ENCODE data around the gene FRAT1. TPM values are rescaled to one million over a fixed set of nuclear protein-coding genes. Genes with fewer than 3 reads are reported as not detected.
A peak's percentile ranks its signal among the peaks of the same experiment; 100 is the strongest.

The FRAT1 gene
- total and polyA plus RNA-seq, 10 of the 15 experiments (the other 5 are each of a cell fraction or from before 2014, with no cell fraction given) = 0.07 to 0.73 (median 0.26) TPM

GRCh38 chr10:97318772-97319651 is at the start of gene FRAT1 (continued):
- TF ChIP-seq, protein P1, sequence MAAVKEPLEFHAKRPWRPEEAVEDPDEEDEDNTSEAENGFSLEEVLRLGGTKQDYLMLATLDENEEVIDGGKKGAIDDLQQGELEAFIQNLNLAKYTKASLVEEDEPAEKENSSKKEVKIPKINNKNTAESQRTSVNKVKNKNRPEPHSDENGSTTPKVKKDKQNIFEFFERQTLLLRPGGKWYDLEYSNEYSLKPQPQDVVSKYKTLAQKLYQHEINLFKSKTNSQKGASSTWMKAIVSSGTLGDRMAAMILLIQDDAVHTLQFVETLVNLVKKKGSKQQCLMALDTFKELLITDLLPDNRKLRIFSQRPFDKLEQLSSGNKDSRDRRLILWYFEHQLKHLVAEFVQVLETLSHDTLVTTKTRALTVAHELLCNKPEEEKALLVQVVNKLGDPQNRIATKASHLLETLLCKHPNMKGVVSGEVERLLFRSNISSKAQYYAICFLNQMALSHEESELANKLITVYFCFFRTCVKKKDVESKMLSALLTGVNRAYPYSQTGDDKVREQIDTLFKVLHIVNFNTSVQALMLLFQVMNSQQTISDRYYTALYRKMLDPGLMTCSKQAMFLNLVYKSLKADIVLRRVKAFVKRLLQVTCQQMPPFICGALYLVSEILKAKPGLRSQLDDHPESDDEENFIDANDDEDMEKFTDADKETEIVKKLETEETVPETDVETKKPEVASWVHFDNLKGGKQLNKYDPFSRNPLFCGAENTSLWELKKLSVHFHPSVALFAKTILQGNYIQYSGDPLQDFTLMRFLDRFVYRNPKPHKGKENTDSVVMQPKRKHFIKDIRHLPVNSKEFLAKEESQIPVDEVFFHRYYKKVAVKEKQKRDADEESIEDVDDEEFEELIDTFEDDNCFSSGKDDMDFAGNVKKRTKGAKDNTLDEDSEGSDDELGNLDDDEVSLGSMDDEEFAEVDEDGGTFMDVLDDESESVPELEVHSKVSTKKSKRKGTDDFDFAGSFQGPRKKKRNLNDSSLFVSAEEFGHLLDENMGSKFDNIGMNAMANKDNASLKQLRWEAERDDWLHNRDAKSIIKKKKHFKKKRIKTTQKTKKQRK (IDR thresholded peaks at IDR 0.05; ENCODE audit: low read depth, low read length) = no peak
- no peak for TF ChIP-seq MTA3 (IDR thresholded peaks at IDR 0.05; ENCODE audit: borderline replicate concordance, low read length)
- TF ChIP-seq MYB (IDR thresholded peaks at IDR 0.05; ENCODE audit: borderline replicate concordance, low read depth, low read length) = no peak
- TF ChIP-seq CBFB (IDR thresholded peaks at IDR 0.05; ENCODE audit: low read depth) = peak; percentile 50; the same call in 1 of the 2 replicates
- TF ChIP-seq SMC3 (IDR thresholded peaks at IDR 0.05; ENCODE audit: borderline replicate concordance, low read length) = no peak
- no peak for TF ChIP-seq ZZZ3 (IDR thresholded peaks at IDR 0.05; ENCODE audit: control insufficient read depth, insufficient read length, low read depth)
- TF ChIP-seq KLF5 (IDR thresholded peaks at IDR 0.05; ENCODE audit: partially characterized antibody) = peak; percentile 99
- TF ChIP-seq SPI1 (IDR thresholded peaks at IDR 0.05; ENCODE audit: borderline replicate concordance, insufficient read depth, low read depth, low read length) = 0 out of 2 replicates have a peak, but pooled peaks have one; percentile 12
- 0 out of 2 replicates have a peak, but pooled peaks have one; percentile 89 for TF ChIP-seq STAT1 (conservative IDR thresholded peaks at IDR 0.05)
- TF ChIP-seq SREBF1 (IDR thresholded peaks at IDR 0.05; ENCODE audit: low read length) = peak; percentile 96
- peak; percentile 90 for TF ChIP-seq LARP7 (IDR thresholded peaks at IDR 0.05)
- TF ChIP-seq, protein P2, sequence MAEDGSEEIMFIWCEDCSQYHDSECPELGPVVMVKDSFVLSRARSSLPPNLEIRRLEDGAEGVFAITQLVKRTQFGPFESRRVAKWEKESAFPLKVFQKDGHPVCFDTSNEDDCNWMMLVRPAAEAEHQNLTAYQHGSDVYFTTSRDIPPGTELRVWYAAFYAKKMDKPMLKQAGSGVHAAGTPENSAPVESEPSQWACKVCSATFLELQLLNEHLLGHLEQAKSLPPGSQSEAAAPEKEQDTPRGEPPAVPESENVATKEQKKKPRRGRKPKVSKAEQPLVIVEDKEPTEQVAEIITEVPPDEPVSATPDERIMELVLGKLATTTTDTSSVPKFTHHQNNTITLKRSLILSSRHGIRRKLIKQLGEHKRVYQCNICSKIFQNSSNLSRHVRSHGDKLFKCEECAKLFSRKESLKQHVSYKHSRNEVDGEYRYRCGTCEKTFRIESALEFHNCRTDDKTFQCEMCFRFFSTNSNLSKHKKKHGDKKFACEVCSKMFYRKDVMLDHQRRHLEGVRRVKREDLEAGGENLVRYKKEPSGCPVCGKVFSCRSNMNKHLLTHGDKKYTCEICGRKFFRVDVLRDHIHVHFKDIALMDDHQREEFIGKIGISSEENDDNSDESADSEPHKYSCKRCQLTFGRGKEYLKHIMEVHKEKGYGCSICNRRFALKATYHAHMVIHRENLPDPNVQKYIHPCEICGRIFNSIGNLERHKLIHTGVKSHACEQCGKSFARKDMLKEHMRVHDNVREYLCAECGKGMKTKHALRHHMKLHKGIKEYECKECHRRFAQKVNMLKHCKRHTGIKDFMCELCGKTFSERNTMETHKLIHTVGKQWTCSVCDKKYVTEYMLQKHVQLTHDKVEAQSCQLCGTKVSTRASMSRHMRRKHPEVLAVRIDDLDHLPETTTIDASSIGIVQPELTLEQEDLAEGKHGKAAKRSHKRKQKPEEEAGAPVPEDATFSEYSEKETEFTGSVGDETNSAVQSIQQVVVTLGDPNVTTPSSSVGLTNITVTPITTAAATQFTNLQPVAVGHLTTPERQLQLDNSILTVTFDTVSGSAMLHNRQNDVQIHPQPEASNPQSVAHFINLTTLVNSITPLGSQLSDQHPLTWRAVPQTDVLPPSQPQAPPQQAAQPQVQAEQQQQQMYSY (CRISPR knock-in tag; IDR thresholded peaks at IDR 0.05) = no peak
- peak in 1 of 2 experiments; percentile 89; a peak in 2 of 3 replicates for TF ChIP-seq EGR1 (IDR thresholded peaks at IDR 0.05; ENCODE audit: borderline replicate concordance in 1 of 2, low read depth in 2 of 2, low read length in 2 of 2)
- TF ChIP-seq CREB1 (IDR thresholded peaks at IDR 0.05; ENCODE audit: low read depth) = peak; percentile 90
- TF ChIP-seq TCF12 (IDR thresholded peaks at IDR 0.05; ENCODE audit: low read depth, low read length) = no peak
- TF ChIP-seq NFXL1 (IDR thresholded peaks at IDR 0.05; ENCODE audit: borderline replicate concordance) = peak; percentile 89
- peak; percentile 98 for TF ChIP-seq NBN (IDR thresholded peaks at IDR 0.05)
- TF ChIP-seq ZNF207 (IDR thresholded peaks at IDR 0.05; ENCODE audit: borderline replicate concordance) = peak; percentile 40; the same call in 1 of the 2 replicates
- TF ChIP-seq, protein P3, sequence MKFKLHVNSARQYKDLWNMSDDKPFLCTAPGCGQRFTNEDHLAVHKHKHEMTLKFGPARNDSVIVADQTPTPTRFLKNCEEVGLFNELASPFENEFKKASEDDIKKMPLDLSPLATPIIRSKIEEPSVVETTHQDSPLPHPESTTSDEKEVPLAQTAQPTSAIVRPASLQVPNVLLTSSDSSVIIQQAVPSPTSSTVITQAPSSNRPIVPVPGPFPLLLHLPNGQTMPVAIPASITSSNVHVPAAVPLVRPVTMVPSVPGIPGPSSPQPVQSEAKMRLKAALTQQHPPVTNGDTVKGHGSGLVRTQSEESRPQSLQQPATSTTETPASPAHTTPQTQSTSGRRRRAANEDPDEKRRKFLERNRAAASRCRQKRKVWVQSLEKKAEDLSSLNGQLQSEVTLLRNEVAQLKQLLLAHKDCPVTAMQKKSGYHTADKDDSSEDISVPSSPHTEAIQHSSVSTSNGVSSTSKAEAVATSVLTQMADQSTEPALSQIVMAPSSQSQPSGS (IDR thresholded peaks at IDR 0.05; ENCODE audit: low read length) = peak; percentile 53; the same call in 1 of the 2 replicates
- TF ChIP-seq SIN3A (IDR thresholded peaks at IDR 0.05; ENCODE audit: low read depth, low read length) = peak; percentile 83; the same call in 1 of the 2 replicates
- TF ChIP-seq JUND (IDR thresholded peaks at IDR 0.05; ENCODE audit: low read depth, low read length) = peak; percentile 98
- TF ChIP-seq RB1 (IDR thresholded peaks at IDR 0.05; ENCODE audit: borderline replicate concordance) = peak; percentile 83
